CD4-positive, alpha-beta T cell (primary cell): ENCODE measurements around the gene PLEKHA7. TPM values are rescaled to one million over a fixed set of nuclear protein-coding genes. Genes with fewer than 3 reads are reported as not detected.

Source experiments
- ATAC-seq: fragments of 200-7000 bp; cut with Tn5 transposase; one replicate; pipeline ENCODE4 v1.10.0; 2022; ENCODE audit warnings: mild to moderate bottlenecking; ENCODE audit not compliant: poor library complexity
- CTCF ChIA-PET: fragments of 350-600 bp; sonication (Branson Sonifier 250); formaldehyde crosslinking; loops from one replicate; lab custom pipeline; 2021; ENCODE audit warnings: antibody characterized with exemption, inconsistent platforms; lab: Charles Lee
- POLR2A ChIA-PET: fragments of 350-600 bp; sonication (Branson Sonifier 250); formaldehyde crosslinking; loops from one replicate; lab custom pipeline; 2021; ENCODE audit warnings: antibody characterized with exemption, inconsistent platforms; lab: Charles Lee
- DNase-seq, 14 experiments: peaks; one replicate each; pipeline ENCODE4 v3.0.0-alpha.2; 2013 to 2020; ENCODE audit warnings: mixed read lengths in 2 of 14
- H3K27ac ChIP-seq, 2 donors: one replicate each; pipeline versions ENCODE4 v1.5.1 to v1.7.0; 2013; ENCODE audit warnings: low read length in 2 of 2, low read depth in 1 of 2, mild to moderate bottlenecking in 1 of 2
- H3K27me3 ChIP-seq, 2 experiments: 1 replicate in 1 of 2; 2 replicates in 1 of 2; pipeline versions ENCODE4 v1.6.1 to v1.7.0; 2013; ENCODE audit warnings: low read length in 2 of 2, control low read depth in 1 of 2, mild to moderate bottlenecking in 1 of 2, moderate library complexity in 1 of 2; ENCODE audit not compliant: insufficient read depth in 2 of 2, control insufficient read depth in 1 of 2
- H3K36me3 ChIP-seq: one replicate; pipeline ENCODE4 v1.6.1; 2013; ENCODE audit warnings: low read length, control low read depth; ENCODE audit not compliant: insufficient read depth
- H3K4me1 ChIP-seq: one replicate; pipeline ENCODE4 v1.6.1; 2013; ENCODE audit warnings: low read length, control low read depth; ENCODE audit not compliant: insufficient read depth
- H3K4me3 ChIP-seq: one replicate; pipeline ENCODE4 v1.5.1; 2013; ENCODE audit warnings: mild to moderate bottlenecking, low read length, moderate library complexity
- H3K9me3 ChIP-seq, 2 experiments: 1 replicate in 1 of 2; 2 replicates in 1 of 2; pipeline versions ENCODE4 v1.6.1 to v1.7.0; 2013; ENCODE audit warnings: low read length in 2 of 2, mild to moderate bottlenecking in 2 of 2, control low read depth in 1 of 2, moderate library complexity in 1 of 2; ENCODE audit not compliant: control insufficient read depth in 1 of 2, insufficient read depth in 1 of 2
- H3K27ac Mint-ChIP-seq: one replicate; pipeline ENCODE4 v1.8.0; 2020; ENCODE audit warnings: mixed read lengths
- H3K27me3 Mint-ChIP-seq: one replicate; pipeline ENCODE4 v1.8.0; 2021; ENCODE audit warnings: mixed read lengths
- H3K36me3 Mint-ChIP-seq: one replicate; pipeline ENCODE4 v1.8.0; 2021; ENCODE audit warnings: low read depth, mixed read lengths
- H3K4me1 Mint-ChIP-seq: one replicate; pipeline ENCODE4 v1.8.0; 2021; ENCODE audit warnings: low read depth, mixed read lengths
- H3K4me3 Mint-ChIP-seq: one replicate; pipeline ENCODE4 v1.8.0; 2020; ENCODE audit warnings: mild to moderate bottlenecking, mixed read lengths
- H3K9me3 Mint-ChIP-seq: one replicate; pipeline ENCODE4 v1.8.0; 2020; ENCODE audit warnings: mixed read lengths
- CTCF ChIP-seq: fragments of 200-600 bp; IDR thresholded peaks from one replicate; pipeline ENCODE4 v1.8.0; 2022; ENCODE audit warnings: antibody characterized with exemption, mild to moderate bottlenecking
- intact Hi-C, 2 experiments: fragments of 100-400 bp; cut with DNase I in 1 of 2; cut with micrococcal nuclease in 1 of 2; formaldehyde crosslinking; loops; one replicate each; pipeline versions ENCODE4 v1.15.1 to v1.9.0; 2023 to 2025; cut with DNase I, micrococcal nuclease
- total RNA-seq, 174 experiments: library from RNA in 2 of 174; stranded (reverse) in 2 of 174; gene quantifications; one replicate each; pipeline ENCODE4 v1.2.3 and lab custom pipeline; 2021 to 2026

Gene PLEKHA7
- total RNA-seq, 2 experiments from 2014 or later, result 4.5 to 4.8 TPM

GRCh38 chr11:16874275-16874975 is 139.8 kb downstream of the PLEKHA7 start:
- ChIA-PET CTCF (no interaction called here), POLR2A (no interaction called here)
- intact Hi-C loops, result no loop called here
- Mint-ChIP-seq H3K4me3 (no peak overlapping the region), H3K27ac (no peak overlapping the region), H3K27me3 (no peaks in the 10 kb centered on the region), H3K36me3 (no peaks in the 10 kb centered on the region), H3K4me1 (no peaks in the 10 kb centered on the region), H3K9me3 (no peaks in the 10 kb centered on the region)
- ATAC-seq (no peak), DNase-seq (no peak)
- Histone ChIP-seq H3K27ac (no peak overlapping the region), H3K4me3 (no peak overlapping the region), H3K9me3 (no peaks in the 10 kb centered on the region), H3K36me3 (no peaks in the 10 kb centered on the region), H3K27me3 (no peaks in the 10 kb centered on the region), H3K4me1 (no peaks in the 10 kb centered on the region)
- TF ChIP-seq CTCF, result no peak

- Mint-ChIP-seq H3K4me3 (no peak overlapping the region), H3K9me3 (no peaks in the 10 kb centered on the region), H3K27ac (no peak overlapping the region), H3K4me1 (no peaks in the 10 kb centered on the region), H3K27me3 (no peaks in the 10 kb centered on the region), H3K36me3 (no peaks in the 10 kb centered on the region)
- POLR2A ChIA-PET, result no interaction called here
- no peaks in the 10 kb centered on the region for H3K27me3 ChIP-seq
- intact Hi-C loops, result no loop called here
- no peaks in the 10 kb centered on the region for H3K4me1 ChIP-seq
- H3K4me3 ChIP-seq, result no peak overlapping the region
- no peak for TF ChIP-seq CTCF
- CTCF ChIA-PET, result no interaction called here
- H3K36me3 ChIP-seq, result no peaks in the 10 kb centered on the region
- H3K27ac ChIP-seq, result no peak overlapping the region
- DNase-seq (no peak), ATAC-seq (no peak)
- H3K9me3 ChIP-seq, result no peaks in the 10 kb centered on the region
These were observed 140.9 kb downstream of the PLEKHA7 start for GRCh38 chr11:16873289-16873688.

- Mint-ChIP-seq H3K27ac (no peak overlapping the region), H3K27me3 (no peaks in the 10 kb centered on the region), H3K4me1 (no peaks in the 10 kb centered on the region), H3K36me3 (no peaks in the 10 kb centered on the region), H3K4me3 (no peak overlapping the region), H3K9me3 (no peaks in the 10 kb centered on the region)
- ChIA-PET POLR2A (no interaction called here), CTCF (no interaction called here)
- H3K27me3 ChIP-seq, result no peaks in the 10 kb centered on the region
- H3K9me3 ChIP-seq, result no peaks in the 10 kb centered on the region
- H3K4me1 ChIP-seq, result no peaks in the 10 kb centered on the region
- TF ChIP-seq CTCF, result no peak
- ATAC-seq, result no peak
- H3K27ac ChIP-seq, result no peak overlapping the region
- no peaks in the 10 kb centered on the region for H3K36me3 ChIP-seq
- DNase-seq, result no peak
- intact Hi-C loops, result no loop called here
- no peak overlapping the region for H3K4me3 ChIP-seq
These were observed 142.8 kb downstream of the PLEKHA7 start for GRCh38 chr11:16871368-16871767.
